Measurements from ENCODE around the gene GLI3.

GRCh38 chr7:42027521-42027920 is 209.5 kb downstream of the GLI3 start:
- TF ChIP-seq HDAC6 (IDR thresholded peaks at IDR 0.05; ENCODE audit: unreplicated experiment): no peak
- TF ChIP-seq EZH2 (IDR thresholded peaks at IDR 0.05; ENCODE audit: borderline replicate concordance, control insufficient read depth, low read depth, low read length): no peak
- TF ChIP-seq SMARCA5 (IDR thresholded peaks at IDR 0.05): no peak
- no peak for TF ChIP-seq CHD4 (IDR thresholded peaks at IDR 0.05)
- TF ChIP-seq NFIC (IDR thresholded peaks at IDR 0.05; ENCODE audit: low read depth, low read length): no peak
- no peak for TF ChIP-seq POLR2AphosphoS5 (IDR thresholded peaks at IDR 0.05; ENCODE audit: low read length)

All from GM12878 (cell line).